ENCODE data around the gene WDR73. TPM values are rescaled to one million over a fixed set of nuclear protein-coding genes. Genes with fewer than 3 reads are reported as not detected.

WDR73 gene
- total and polyA plus RNA-seq, 9 of the 15 experiments (the other 6 are each of a cell fraction or from before 2014, with no cell fraction given): 9.2 to 25.4 (median 21.7) TPM

- TF ChIP-seq CHD7 (IDR thresholded peaks at IDR 0.05; ENCODE audit: low read depth, low read length) (no peak), TAL1 (IDR thresholded peaks at IDR 0.05) (no peak), SIX5 (IDR thresholded peaks at IDR 0.05; ENCODE audit: borderline replicate concordance in 1 of 2, insufficient read depth in 1 of 2, low read depth in 1 of 2, low read length in 2 of 2) (peak; percentile 64 to 66), ZNF384 (IDR thresholded peaks at IDR 0.05; ENCODE audit: low read depth, low read length) (no peak), MAFF (IDR thresholded peaks at IDR 0.05; ENCODE audit: low read length) (peak; percentile 25; the same call in 1 of the 2 replicates), RBM25 (IDR thresholded peaks at IDR 0.05; ENCODE audit: low read depth, low read length, severe bottlenecking) (peak; percentile 81), ZNF398 (CRISPR knock-in tag; IDR thresholded peaks at IDR 0.05) (no peak), CREM (IDR thresholded peaks at IDR 0.05; ENCODE audit: low read depth) (peak; percentile 46), FOXJ2 (tag; IDR thresholded peaks at IDR 0.05) (0 out of 2 replicates have a peak, but pooled peaks have one; percentile 60), CBFA2T2 (conservative IDR thresholded peaks at IDR 0.05) (no peak), SMARCA5 (IDR thresholded peaks at IDR 0.05) (peak; percentile 25; the same call in 1 of the 2 replicates), ZBTB2 (IDR thresholded peaks at IDR 0.05) (0 out of 2 replicates have a peak, but pooled peaks have one; percentile 31)
Measured at GRCh38 chr15:84600687-84601554, 53.2 kb downstream of the WDR73 start, which contains the start of gene ZSCAN2 (continued).
